ENCODE measurements around the gene ZNFX1.

The ZNFX1 gene

DNA sequence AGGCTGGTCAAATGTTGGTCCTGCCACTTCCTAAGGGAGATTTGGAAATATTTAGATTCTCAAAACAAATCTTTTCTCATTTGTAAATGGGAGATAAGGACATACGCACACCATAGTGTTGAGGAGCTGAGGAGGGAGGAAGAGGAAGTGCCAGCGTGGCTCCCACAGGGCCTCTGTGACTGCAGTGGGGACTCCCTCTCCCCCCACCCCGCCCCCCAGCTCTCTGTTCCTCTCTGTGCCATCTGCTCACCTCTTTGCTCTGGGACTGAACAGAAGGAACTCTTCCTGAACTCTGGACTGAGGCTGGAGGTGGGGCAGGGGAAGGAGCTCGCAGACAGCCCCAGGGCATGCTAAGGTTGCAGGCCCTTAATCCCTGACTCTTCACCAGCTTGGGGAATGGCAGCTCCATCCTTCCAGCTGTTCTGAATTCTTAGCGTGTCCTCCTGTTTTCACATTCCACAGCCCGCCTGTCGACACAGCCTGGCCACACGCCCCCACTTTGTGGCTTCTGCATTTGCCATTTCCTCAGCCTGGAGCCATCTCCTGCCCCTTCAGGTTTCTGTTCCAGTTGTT, 47.2 kb downstream of the ZNFX1 start:
- Histone ChIP-seq H3K27ac (peak overlapping the region; percentile 70), H3K4me1 (ENCODE audit: control insufficient read depth in 1 of 2, insufficient read depth in 1 of 2, low read depth in 1 of 2, low read length in 1 of 2) (peaks cover 7 to 12% of the 10 kb centered on the region in 2 experiments), H3K36me3 (peaks cover 83% of the 10 kb centered on the region), H3K9me3 (no peaks in the 10 kb centered on the region), H3K27me3 (no peaks in the 10 kb centered on the region), H3K4me3 (ENCODE audit: low read depth in 1 of 2, low read length in 1 of 2) (no peak overlapping the region)
- TF ChIP-seq CTCF (IDR thresholded peaks at IDR 0.05), result no peak

- H3K4me1 ChIP-seq (ENCODE audit: control insufficient read depth in 1 of 2, insufficient read depth in 1 of 2, low read depth in 1 of 2, low read length in 1 of 2), result peaks cover 7 to 12% of the 10 kb centered on the region in 2 experiments
- no peak for TF ChIP-seq CTCF (IDR thresholded peaks at IDR 0.05)
- H3K4me3 ChIP-seq (ENCODE audit: low read depth in 1 of 2, low read length in 1 of 2), result no peak overlapping the region
- no peaks in the 10 kb centered on the region for H3K9me3 ChIP-seq
- H3K27me3 ChIP-seq, result no peaks in the 10 kb centered on the region
- peak overlapping the region; percentile 70 for H3K27ac ChIP-seq
- peaks cover 83% of the 10 kb centered on the region for H3K36me3 ChIP-seq
Measured at GRCh38 chr20:49230021-49230420, 47.8 kb downstream of the ZNFX1 start.

DNA sequence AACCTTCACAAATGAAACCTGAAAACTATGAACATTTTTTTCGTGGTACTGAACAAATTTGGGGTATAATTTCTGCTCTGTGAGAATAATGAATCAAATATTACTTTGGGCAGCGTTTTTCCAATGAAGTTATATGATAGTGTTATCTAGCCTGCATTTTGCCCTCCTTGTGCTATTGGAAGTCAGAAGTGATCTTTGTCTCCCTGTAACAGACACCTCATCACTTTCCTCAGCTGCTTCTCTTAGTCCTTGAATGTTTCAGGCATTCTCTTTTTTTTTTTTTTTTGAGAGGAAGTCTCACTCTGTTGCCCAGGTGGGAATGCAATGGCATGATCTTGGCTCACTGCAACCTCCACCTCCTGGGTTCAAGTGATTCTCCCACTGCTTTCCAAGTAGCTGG, 48.5 kb downstream of the ZNFX1 start:
- no peaks in the 10 kb centered on the region for H3K27me3 ChIP-seq
- peaks cover 83% of the 10 kb centered on the region for H3K36me3 ChIP-seq
- no peak overlapping the region for H3K27ac ChIP-seq
- peaks cover 7 to 12% of the 10 kb centered on the region in 2 experiments for H3K4me1 ChIP-seq (ENCODE audit: control insufficient read depth in 1 of 2, insufficient read depth in 1 of 2, low read depth in 1 of 2, low read length in 1 of 2)
- no peaks in the 10 kb centered on the region for H3K9me3 ChIP-seq
- H3K4me3 ChIP-seq (ENCODE audit: low read depth in 1 of 2, low read length in 1 of 2), result no peak overlapping the region
- TF ChIP-seq CTCF (IDR thresholded peaks at IDR 0.05), result no peak

DNA sequence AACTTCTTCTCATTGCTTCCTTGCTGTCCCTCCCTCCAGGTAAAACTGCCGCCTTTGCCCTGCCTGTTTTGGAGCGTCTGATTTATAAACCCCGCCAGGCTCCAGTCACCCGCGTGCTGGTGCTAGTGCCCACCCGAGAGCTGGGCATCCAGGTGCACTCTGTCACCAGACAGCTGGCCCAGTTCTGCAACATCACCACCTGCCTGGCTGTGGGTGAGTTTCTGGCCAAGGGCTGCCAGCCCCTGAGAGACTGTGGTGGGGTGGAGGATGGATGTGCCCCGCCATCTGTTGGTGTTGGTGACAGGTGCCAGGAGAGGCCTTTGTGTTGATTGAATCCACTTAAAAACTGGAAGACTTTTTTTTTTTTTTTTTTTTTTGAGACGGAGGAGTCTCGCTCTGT, 49.2 kb downstream of the ZNFX1 start:
- no peak overlapping the region for H3K4me3 ChIP-seq (ENCODE audit: low read depth in 1 of 2, low read length in 1 of 2)
- no peaks in the 10 kb centered on the region for H3K9me3 ChIP-seq
- H3K27ac ChIP-seq, result no peak overlapping the region
- TF ChIP-seq CTCF (IDR thresholded peaks at IDR 0.05), result no peak
- peaks cover 7 to 12% of the 10 kb centered on the region in 2 experiments for H3K4me1 ChIP-seq (ENCODE audit: control insufficient read depth in 1 of 2, insufficient read depth in 1 of 2, low read depth in 1 of 2, low read length in 1 of 2)
- H3K27me3 ChIP-seq, result no peaks in the 10 kb centered on the region
- peaks cover 83% of the 10 kb centered on the region for H3K36me3 ChIP-seq

DNA sequence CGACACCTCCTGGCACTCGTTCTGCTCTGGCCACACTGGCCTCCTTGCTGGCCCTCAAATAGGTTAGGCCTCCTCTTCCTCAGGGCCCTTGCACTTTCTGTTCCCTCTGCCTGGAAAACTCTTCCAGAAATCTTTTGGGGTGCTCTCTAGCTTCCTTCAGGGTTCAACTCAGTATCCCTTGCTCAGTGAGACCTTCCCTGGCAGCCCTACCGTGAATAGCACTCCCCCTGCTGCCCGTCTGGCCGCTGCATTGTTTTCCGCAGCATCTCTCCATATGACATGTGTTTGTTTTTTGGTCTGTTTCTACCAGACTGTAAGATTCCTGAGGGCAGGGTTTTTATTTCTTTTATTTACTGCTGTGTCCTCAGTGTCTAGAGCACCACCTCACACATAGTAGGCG, 52.0 kb downstream of the ZNFX1 start:
- H3K4me1 ChIP-seq (ENCODE audit: control insufficient read depth in 1 of 2, insufficient read depth in 1 of 2, low read depth in 1 of 2, low read length in 1 of 2), result peaks cover 6 to 8% of the 10 kb centered on the region in 2 experiments
- H3K4me3 ChIP-seq (ENCODE audit: low read depth in 1 of 2, low read length in 1 of 2), result no peak overlapping the region
- no peaks in the 10 kb centered on the region for H3K9me3 ChIP-seq
- H3K36me3 ChIP-seq, result peaks cover 79% of the 10 kb centered on the region
- H3K27ac ChIP-seq, result no peak overlapping the region
- H3K27me3 ChIP-seq, result no peaks in the 10 kb centered on the region
- no peak for TF ChIP-seq CTCF (IDR thresholded peaks at IDR 0.05)

Measured in neutrophil (primary cell).